ENCODE data around the gene RCC2. TPM values are rescaled to one million over a fixed set of nuclear protein-coding genes. Genes with fewer than 3 reads are reported as not detected.

Gene RCC2
- total RNA-seq, 1 experiment from 2014 or later: 473 TPM

DNA sequence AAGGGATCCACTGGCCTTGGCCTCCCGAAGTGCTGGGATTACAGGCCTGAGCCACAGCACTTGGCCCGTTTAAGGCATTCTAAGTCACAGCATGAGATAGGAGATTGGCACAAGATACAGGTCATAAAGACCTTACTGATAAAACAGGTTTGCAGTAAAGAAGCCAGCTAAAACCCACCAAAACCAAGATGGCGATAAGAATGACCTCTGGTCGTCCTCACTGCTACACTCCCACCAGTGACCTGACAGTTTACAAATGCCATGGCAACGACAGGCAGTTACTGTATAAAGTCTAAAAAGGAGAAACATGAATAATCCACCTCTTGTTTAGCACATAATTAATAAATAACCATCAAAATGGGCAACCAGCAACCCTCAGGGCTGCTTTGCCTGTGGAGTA is 33.3 kb upstream of the RCC2 start:
- no peak for TF ChIP-seq CTCF (conservative IDR thresholded peaks at IDR 0.05)
- Histone ChIP-seq H2BK120ac (ENCODE audit: low read depth, low read length, poor library complexity, severe bottlenecking) (no peak overlapping the region), H3K9ac (ENCODE audit: extremely low read depth, insufficient read length, low read length) (no peak overlapping the region), H3K23me2 (ENCODE audit: insufficient read length, low read depth, low read length, poor library complexity, severe bottlenecking) (no peaks in the 10 kb centered on the region), H2BK5ac (ENCODE audit: insufficient read length, low read length) (no peak overlapping the region), H3K23ac (ENCODE audit: insufficient read length, low read depth, low read length) (no peak overlapping the region), H3K79me2 (ENCODE audit: insufficient read depth, low read length) (no peaks in the 10 kb centered on the region), H3K4me1 (ENCODE audit: insufficient read depth, low read length) (peaks cover 7% of the 10 kb centered on the region; the same call in 1 of the 2 replicates), H2BK12ac (ENCODE audit: insufficient read length, low read depth, low read length) (no peak overlapping the region), H2AFZ (ENCODE audit: low read length) (no peak overlapping the region), H3K27ac (ENCODE audit: insufficient read length, low read depth, low read length) (no peak overlapping the region), H4K5ac (ENCODE audit: insufficient read length, low read depth, low read length) (no peak overlapping the region), H2AK5ac (ENCODE audit: insufficient read length, low read length) (no peak overlapping the region), H3K9me3 (ENCODE audit: control insufficient read depth, low read depth, low read length) (no peaks in the 10 kb centered on the region), H2BK20ac (ENCODE audit: low read depth, low read length, poor library complexity, severe bottlenecking) (no peak overlapping the region), H3K14ac (ENCODE audit: insufficient read depth, low read length) (no peak overlapping the region), H3K27me3 (ENCODE audit: insufficient read depth, low read length) (no peaks in the 10 kb centered on the region), H3K18ac (ENCODE audit: insufficient read length, low read depth, low read length) (no peak overlapping the region), H3K4me2 (ENCODE audit: insufficient read depth, insufficient read length, low read length) (no peak overlapping the region), H4K20me1 (ENCODE audit: control insufficient read depth, insufficient read depth, insufficient read length) (no peaks in the 10 kb centered on the region), H3K56ac (ENCODE audit: insufficient read length, low read depth, low read length) (no peak overlapping the region), H3K79me1 (ENCODE audit: insufficient read depth, low read depth, low read length, poor library complexity, severe bottlenecking) (no peaks in the 10 kb centered on the region), H4K91ac (ENCODE audit: insufficient read length, low read depth, low read length) (no peak overlapping the region), H4K8ac (replicated peaks; ENCODE audit: insufficient read length, low read depth, low read length) (no peak overlapping the region), H2BK15ac (ENCODE audit: low read depth, low read length) (no peak overlapping the region), H3T11ph (ENCODE audit: low read length) (no peak overlapping the region), H3K4ac (ENCODE audit: low read depth, low read length) (no peak overlapping the region)
- DNase-seq: no peak
- Mint-ChIP-seq H3K4me1 (peaks cover 33 to 40% of the 10 kb centered on the region in 2 experiments), H3K9me3 (no peaks in the 10 kb centered on the region; a peak in 1 of 5 replicates), H3K36me3 (ENCODE audit: insufficient read depth in 1 of 3, low read depth in 3 of 3) (no peaks in the 10 kb centered on the region; a peak in 1 of 7 replicates), H3K27me3 (ENCODE audit: low read depth) (no peaks in the 10 kb centered on the region), H3K4me3 (no peak overlapping the region), H3K27ac (peak overlapping the region in 1 of 3 experiments; percentile 61; a peak in 2 of 7 replicates)
- no CpG with 5 or more reads among the region's 5 CpGs for WGBS (ENCODE audit: extremely low coverage, insufficient read length, low lambda C conversion rate)
